Bronchial epithelial cell (primary cell): ENCODE data around the gene SMCP. TPM values are rescaled to one million over a fixed set of nuclear protein-coding genes. Genes with fewer than 3 reads are reported as not detected.

Experiments used
- DNase-seq: peaks from one replicate; pipeline ENCODE4 v3.0.0-alpha.2; 2010; ENCODE audit warnings: low read depth
- FAIRE-seq: peaks from 2 replicates; lab custom pipeline; 2011; peaks lifted over from hg19 to GRCh38; lab: Jason Lieb, UNC
- H3K27me3 ChIP-seq: 2 replicates; pipeline ENCODE4 v1.5.1; 2011; ENCODE audit warnings: low read length; ENCODE audit not compliant: control insufficient read depth, insufficient read depth
- H3K36me3 ChIP-seq: 2 replicates; pipeline ENCODE4 v1.5.1; 2011; ENCODE audit warnings: low read length; ENCODE audit not compliant: control insufficient read depth, insufficient read depth
- H3K4me3 ChIP-seq: 2 replicates; pipeline ENCODE4 v1.5.1; 2011; ENCODE audit warnings: mild to moderate bottlenecking, low read depth, low read length, control low read depth
- total RNA-seq: library from RNA; depleted of rRNA; stranded (reverse); fragments of >200 nt; gene quantifications from 2 replicates; pipeline ENCODE4 v1.2.1, GENCODE V29; 2014
- TF ChIP-seq, protein P1 (sequence below): IDR thresholded peaks from 2 replicates; pipeline ENCODE4 v1.5.1; 2011; ENCODE audit warnings: mild to moderate bottlenecking, moderate library complexity, low read length, control low read depth, inconsistent platforms; ENCODE audit not compliant: insufficient read depth, severe bottlenecking

Gene SMCP
- total RNA-seq, 1 donor from 2014 or later: not detected

DNA sequence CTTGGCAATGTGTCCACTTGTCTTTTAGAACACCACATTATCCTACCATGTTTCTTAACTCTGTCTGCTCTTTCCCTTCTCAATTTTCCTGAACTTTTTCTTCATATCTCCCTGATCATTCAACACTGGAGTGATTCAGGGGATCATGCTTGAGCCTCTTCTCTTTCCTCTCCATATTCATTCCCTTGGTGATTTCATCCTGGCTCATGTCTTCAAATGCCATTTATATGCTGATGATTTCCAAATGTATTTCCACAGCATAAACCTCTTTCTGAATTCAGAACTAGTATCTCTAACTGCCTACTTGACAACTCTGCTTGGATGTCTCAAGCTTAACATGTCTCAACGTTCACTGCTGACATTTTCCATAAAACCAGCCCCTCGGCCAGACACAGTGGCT, 21.8 kb downstream of the SMCP start:
- no peak overlapping the region for H3K4me3 ChIP-seq
- H3K36me3 ChIP-seq: no peaks in the 10 kb centered on the region
- FAIRE-seq (no peak), DNase-seq (no peak)
- TF ChIP-seq, protein P1, sequence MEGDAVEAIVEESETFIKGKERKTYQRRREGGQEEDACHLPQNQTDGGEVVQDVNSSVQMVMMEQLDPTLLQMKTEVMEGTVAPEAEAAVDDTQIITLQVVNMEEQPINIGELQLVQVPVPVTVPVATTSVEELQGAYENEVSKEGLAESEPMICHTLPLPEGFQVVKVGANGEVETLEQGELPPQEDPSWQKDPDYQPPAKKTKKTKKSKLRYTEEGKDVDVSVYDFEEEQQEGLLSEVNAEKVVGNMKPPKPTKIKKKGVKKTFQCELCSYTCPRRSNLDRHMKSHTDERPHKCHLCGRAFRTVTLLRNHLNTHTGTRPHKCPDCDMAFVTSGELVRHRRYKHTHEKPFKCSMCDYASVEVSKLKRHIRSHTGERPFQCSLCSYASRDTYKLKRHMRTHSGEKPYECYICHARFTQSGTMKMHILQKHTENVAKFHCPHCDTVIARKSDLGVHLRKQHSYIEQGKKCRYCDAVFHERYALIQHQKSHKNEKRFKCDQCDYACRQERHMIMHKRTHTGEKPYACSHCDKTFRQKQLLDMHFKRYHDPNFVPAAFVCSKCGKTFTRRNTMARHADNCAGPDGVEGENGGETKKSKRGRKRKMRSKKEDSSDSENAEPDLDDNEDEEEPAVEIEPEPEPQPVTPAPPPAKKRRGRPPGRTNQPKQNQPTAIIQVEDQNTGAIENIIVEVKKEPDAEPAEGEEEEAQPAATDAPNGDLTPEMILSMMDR: no peak
- no peaks in the 10 kb centered on the region for H3K27me3 ChIP-seq

DNA sequence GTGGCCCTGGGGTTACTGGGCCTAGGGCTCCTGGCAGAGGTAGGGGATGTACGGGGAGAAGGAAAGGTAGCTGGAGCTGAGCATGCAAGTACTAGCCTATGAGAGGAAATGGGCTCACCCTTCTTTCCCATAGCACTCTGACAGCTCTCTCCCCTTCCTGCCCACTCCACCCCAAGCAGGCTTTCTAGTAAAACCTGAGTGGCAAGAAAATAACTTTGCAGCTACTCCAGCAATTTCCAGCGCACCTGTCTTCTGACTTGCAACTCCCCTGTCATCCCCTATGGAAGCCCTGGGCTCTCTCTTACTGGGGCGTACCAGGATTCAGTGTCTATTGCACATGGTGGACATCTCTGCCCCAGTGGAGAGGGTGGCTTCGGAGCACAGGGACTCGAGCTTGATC, 23.5 kb downstream of the SMCP start:
- TF ChIP-seq, protein P1: no peak
- H3K4me3 ChIP-seq: no peak overlapping the region
- FAIRE-seq (peak; percentile 58), DNase-seq (peak; percentile 58)
- H3K36me3 ChIP-seq: no peaks in the 10 kb centered on the region
- H3K27me3 ChIP-seq: no peaks in the 10 kb centered on the region

DNA sequence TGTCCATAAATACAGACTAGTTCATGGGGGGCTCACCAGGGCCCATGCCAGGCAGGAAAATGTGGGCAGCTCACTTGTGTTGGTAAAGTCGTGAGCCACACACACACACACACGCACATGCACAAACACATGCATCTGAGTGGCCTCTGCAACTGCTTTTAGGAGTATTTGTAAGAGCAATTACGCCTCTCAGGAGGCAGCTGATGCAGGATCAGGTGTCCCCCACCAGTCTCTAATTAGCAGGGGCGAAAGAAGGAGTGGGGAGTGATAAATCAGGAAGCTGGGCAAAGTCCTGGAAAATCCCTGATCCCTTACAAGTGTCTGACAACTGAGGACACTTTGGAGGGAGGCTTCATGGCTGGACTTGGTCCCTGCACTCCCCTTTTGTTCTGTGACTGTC, 24.5 kb downstream of the SMCP start:
- DNase-seq (no peak), FAIRE-seq (peak; percentile 52)
- TF ChIP-seq, protein P1: no peak
- H3K27me3 ChIP-seq: no peaks in the 10 kb centered on the region
- H3K36me3 ChIP-seq: no peaks in the 10 kb centered on the region
- no peak overlapping the region for H3K4me3 ChIP-seq

DNA sequence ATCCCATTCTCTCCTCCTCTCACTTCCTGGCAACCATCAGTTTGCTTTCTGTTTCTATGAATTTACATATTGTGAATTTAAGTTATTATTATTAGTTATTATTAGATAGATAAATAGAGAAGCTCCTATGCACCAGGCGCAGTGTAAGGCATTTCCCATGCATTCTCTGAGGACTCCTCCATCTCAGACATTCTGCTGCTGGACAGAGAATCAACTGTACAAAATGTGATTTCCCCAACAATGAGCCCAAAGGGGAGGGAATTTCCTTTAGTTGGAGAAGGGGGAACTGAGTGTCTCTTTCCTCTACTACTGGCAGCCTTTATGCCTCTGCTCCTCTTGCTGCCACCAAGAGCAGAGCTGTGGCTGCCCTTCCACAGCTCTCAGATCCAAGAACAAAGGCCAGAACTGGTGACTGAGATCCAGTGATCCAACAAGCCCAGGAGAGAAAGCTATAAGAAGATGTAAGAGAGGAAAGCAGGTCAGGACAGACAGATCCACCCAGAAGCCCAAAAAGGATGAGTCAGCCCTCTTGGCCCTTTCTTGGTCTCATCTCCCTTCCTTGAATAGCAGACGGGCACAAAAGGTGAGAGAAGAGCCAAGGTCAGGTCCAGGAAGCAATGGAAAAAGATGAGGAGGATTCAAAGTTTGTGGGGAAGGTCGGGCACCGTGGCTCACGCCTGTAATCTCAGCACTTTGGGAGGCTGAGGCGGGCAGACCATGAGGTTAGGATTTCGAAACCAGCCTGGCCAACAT, 26.7 kb downstream of the SMCP start:
- TF ChIP-seq, protein P1: no peak
- Histone ChIP-seq H3K36me3 (no peaks in the 10 kb centered on the region), H3K4me3 (no peak overlapping the region), H3K27me3 (peaks cover 2% of the 10 kb centered on the region)
- peak; percentile 23 for FAIRE-seq
- DNase-seq: no peak

DNA sequence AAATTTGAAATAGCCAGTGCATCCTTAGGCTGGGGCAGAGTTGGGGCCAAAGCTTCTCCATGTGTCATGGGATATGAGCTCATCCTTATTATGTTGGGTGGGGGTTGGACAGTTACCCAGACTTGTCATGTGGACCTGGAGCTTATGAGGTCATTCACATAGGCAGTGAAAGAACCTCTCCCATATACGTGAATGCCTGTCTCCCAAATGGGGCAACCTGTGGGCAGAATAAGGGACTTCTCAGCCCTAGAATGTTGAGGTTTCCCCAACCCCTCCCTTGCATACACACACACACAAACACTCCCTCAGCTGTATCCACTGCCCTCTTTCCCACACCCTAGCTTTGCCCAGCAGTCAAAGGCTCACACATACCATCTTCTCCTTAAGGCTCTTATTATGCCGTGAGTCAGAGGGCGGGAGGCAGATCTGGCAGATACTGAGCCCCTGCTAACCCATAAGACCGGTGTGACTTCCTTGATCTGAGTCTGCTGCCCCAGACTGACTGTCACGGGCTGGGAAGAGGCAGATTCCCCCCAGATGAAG, 28.0 kb downstream of the SMCP start:
- peak; percentile 96 for FAIRE-seq

More for the DNA sequence above, 28.0 kb downstream of the SMCP start:
- peak; percentile 97 for DNase-seq
- no peak overlapping the region for H3K4me3 ChIP-seq
- no peaks in the 10 kb centered on the region for H3K36me3 ChIP-seq
- TF ChIP-seq, protein P1: no peak
- peaks cover 5% of the 10 kb centered on the region for H3K27me3 ChIP-seq
